ENCODE results near the gene LRRIQ1. TPM values are rescaled to one million over a fixed set of nuclear protein-coding genes. Genes with fewer than 3 reads are reported as not detected.

LRRIQ1 gene, protein sequence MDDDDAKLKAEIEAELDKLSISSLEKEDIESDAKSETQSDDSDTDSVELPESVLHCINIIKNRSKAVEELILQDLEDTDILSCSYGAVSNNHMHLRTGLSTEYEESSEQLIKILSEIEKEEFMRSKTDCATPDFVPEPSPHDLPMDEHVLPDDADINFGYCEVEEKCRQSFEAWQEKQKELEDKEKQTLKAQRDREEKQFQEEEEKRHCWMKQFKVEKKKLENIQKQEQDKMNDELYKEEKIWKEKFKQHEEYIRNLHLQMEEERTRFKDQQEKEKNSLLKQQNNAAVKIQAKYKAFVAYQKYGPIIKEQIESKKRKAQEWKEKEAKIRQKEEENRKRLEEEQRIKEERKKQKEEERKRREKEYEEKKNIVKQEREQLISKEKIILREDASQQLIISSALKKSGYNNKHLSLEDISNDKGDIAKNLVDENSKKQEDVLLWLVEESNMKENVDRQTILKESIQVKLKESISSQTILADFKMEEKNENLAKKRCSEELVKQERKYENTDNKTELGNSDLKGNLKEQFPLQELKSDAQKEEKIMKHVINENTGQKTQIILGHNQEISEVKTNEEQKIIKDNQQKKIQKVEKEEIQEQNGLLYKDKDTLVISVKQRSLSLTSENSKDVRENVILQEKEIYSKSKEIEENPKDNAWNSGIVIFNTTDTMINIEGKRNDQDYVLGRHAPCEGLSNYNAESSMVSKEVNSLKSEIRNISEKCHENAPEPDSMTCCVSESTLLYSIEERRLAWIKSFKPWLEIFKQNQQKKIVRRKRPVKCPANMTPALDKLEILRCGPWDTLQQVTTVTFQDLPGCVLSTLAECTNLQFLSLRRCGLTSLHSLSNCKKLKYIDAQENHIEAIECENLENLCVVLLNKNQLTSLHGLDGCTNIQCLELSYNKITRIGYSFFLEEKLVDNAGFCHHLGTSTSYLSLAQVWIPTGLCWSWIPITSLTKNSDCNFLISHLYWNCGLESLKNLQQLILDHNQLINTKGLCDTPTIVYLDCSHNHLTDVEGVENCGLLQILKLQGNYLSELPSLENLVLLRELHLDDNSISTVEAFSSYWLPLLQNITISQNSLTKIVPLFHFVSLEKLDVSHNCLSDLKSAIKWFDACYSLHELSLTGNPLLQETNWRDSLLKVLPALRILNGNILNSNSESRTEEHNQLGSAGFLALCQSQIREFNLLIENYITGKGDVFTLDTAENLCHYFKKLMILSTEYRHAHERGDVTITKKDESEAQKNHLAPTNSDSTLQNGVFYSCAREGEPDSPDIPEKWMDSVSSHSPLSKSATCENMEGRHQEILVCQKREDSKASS (N-terminal part only)
- total RNA-seq: not detected

DNA sequence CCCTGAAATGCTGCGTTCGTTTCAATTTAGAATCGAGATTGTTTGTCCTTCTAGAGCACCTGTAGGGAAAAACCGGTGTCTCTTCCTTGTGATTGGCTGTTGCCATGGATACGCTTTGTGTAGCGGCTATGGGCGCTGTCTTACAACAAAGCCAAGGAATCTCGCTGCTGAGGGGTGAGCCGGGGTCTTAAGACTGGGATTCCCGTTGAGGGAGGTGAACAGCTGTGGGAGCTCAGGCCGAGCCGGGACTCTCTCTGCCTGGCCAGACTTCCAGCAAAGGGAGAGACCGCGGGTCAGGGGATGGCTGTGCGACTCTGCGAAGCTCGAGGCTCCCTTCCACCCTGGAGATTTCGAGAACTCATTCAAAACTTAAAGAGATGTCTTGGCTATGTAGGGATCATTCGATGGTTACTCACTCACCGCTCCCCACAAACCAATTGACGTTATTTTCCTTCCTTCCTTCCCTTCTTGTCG lies at the start of gene LRRIQ1, which contains the start of gene TSPAN19:
LRRIQ1 (plus strand) TSS at position 118 of the 474 bp plus-strand sequence. CDS start 1,826 bp downstream, outside the sequence.
TSPAN19 (minus strand) TSS at position 44 of the 474 bp plus-strand sequence. CDS start 6,331 bp downstream, outside the sequence.
- Histone ChIP-seq H3K36me3 (ENCODE audit: control insufficient read depth in 3 of 3, insufficient read depth in 3 of 3, low read length in 3 of 3) (no peaks in the 10 kb centered on the region), H3K27ac (ENCODE audit: low read depth, low read length) (no peak within 1 kb of the TSS), H3K27me3 (ENCODE audit: control insufficient read depth in 3 of 3, insufficient read depth in 3 of 3, low read length in 3 of 3) (peaks cover 0 to 3% (median 0%) of the 10 kb centered on the region in 3 donors), H3K9ac (ENCODE audit: low read depth in 1 of 3, low read length in 3 of 3) (peak within 1 kb of the TSS; percentile 3 to 61 (median 32)), H3K9me3 (ENCODE audit: control insufficient read depth in 3 of 3, low read length in 3 of 3) (no peaks in the 10 kb centered on the region), H3K4me3 (ENCODE audit: low read length in 3 of 3) (peak within 1 kb of the TSS; percentile 79 to 82 (median 82)), H3K4me1 (ENCODE audit: control insufficient read depth in 3 of 3, insufficient read depth in 3 of 3, low read length in 3 of 3) (no peaks in the 10 kb centered on the region)

DNA sequence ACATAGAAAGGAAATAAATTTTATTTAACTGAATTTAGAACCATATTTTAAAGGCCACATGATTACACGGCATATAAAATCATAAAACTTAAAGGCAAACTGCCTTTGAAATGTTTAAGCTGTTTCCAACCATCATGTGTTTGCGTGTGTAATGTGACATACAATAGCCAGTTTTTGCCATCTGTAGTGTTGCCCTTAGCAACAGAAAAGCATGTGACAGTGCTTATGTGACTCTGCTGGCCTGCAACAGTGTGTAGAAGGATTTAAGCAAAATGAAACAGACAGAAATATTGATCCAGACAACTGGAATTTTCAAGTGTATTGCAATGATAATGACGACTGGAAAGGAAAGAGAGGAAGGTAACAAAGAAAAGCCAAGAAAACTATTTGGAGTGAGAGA lies 49.6 kb upstream of the LRRIQ1 start:
- no peak overlapping the region for H3K4me3 ChIP-seq (ENCODE audit: low read length in 3 of 3)
- H3K27ac ChIP-seq (ENCODE audit: low read depth, low read length): no peak overlapping the region
- no peaks in the 10 kb centered on the region for H3K4me1 ChIP-seq (ENCODE audit: control insufficient read depth in 3 of 3, insufficient read depth in 3 of 3, low read length in 3 of 3)
- H3K9ac ChIP-seq (ENCODE audit: low read depth in 1 of 3, low read length in 3 of 3): no peak overlapping the region
- no peaks in the 10 kb centered on the region for H3K9me3 ChIP-seq (ENCODE audit: control insufficient read depth in 3 of 3, low read length in 3 of 3)
- no peaks in the 10 kb centered on the region for H3K27me3 ChIP-seq (ENCODE audit: control insufficient read depth in 3 of 3, insufficient read depth in 3 of 3, low read length in 3 of 3)
- H3K36me3 ChIP-seq (ENCODE audit: control insufficient read depth in 3 of 3, insufficient read depth in 3 of 3, low read length in 3 of 3): no peaks in the 10 kb centered on the region

DNA sequence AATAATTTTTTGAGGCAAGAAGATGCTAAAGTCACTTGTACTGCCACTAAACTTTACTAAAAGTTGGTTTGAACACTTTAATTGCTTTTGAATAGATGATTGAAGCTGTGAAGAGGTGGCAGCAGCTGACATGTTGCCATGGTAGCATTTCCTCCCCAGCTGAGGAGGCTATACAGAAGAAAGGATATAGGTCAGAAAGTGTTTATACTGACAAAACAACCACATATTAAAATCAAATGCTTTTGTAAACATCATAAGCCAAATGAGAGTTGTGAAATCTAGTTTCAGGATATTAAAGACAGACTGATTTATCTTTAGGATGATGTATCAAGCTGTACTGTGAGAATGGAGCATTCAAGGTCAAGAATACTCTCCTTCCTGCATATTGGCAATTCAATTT lies 41.7 kb upstream of the LRRIQ1 start:
- Histone ChIP-seq H3K4me1 (ENCODE audit: control insufficient read depth in 3 of 3, insufficient read depth in 3 of 3, low read length in 3 of 3) (no peaks in the 10 kb centered on the region), H3K4me3 (ENCODE audit: low read length in 3 of 3) (no peak overlapping the region), H3K27me3 (ENCODE audit: control insufficient read depth in 3 of 3, insufficient read depth in 3 of 3, low read length in 3 of 3) (no peaks in the 10 kb centered on the region), H3K27ac (ENCODE audit: low read depth, low read length) (no peak overlapping the region), H3K9me3 (ENCODE audit: control insufficient read depth in 3 of 3, low read length in 3 of 3) (no peaks in the 10 kb centered on the region), H3K9ac (ENCODE audit: low read depth in 1 of 3, low read length in 3 of 3) (no peak overlapping the region), H3K36me3 (ENCODE audit: control insufficient read depth in 3 of 3, insufficient read depth in 3 of 3, low read length in 3 of 3) (no peaks in the 10 kb centered on the region)

- no peak overlapping the region for H3K4me3 ChIP-seq (ENCODE audit: low read length in 3 of 3)
- no peaks in the 10 kb centered on the region for H3K9me3 ChIP-seq (ENCODE audit: control insufficient read depth in 3 of 3, low read length in 3 of 3)
- no peak overlapping the region for H3K27ac ChIP-seq (ENCODE audit: low read depth, low read length)
- H3K27me3 ChIP-seq (ENCODE audit: control insufficient read depth in 3 of 3, insufficient read depth in 3 of 3, low read length in 3 of 3): no peaks in the 10 kb centered on the region
- no peaks in the 10 kb centered on the region for H3K36me3 ChIP-seq (ENCODE audit: control insufficient read depth in 3 of 3, insufficient read depth in 3 of 3, low read length in 3 of 3)
- H3K9ac ChIP-seq (ENCODE audit: low read depth in 1 of 3, low read length in 3 of 3): no peak overlapping the region
- no peaks in the 10 kb centered on the region for H3K4me1 ChIP-seq (ENCODE audit: control insufficient read depth in 3 of 3, insufficient read depth in 3 of 3, low read length in 3 of 3)
These were observed 40.5 kb upstream of the LRRIQ1 start for GRCh38 chr12:84995641-84996040.

DNA sequence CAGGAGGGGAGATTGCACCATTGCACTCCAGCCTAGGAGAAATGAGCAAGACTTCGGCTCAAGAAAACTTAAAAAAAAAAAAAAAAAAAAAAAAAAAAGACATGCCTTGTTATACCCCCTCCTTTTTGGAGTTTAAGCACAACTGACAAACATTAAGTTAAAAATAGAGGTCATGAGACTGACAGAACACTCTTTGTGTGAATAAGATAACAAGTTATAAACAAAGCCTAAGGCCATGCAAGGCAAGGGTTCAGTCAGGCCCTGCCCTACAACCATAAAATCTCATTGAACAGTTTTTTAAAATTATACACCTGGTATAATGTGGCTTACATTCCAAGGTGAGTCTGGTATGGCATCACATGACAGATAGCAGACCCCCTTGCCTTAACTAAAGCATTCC lies 39.4 kb upstream of the LRRIQ1 start:
- no peaks in the 10 kb centered on the region for H3K4me1 ChIP-seq (ENCODE audit: control insufficient read depth in 3 of 3, insufficient read depth in 3 of 3, low read length in 3 of 3)
- no peaks in the 10 kb centered on the region for H3K36me3 ChIP-seq (ENCODE audit: control insufficient read depth in 3 of 3, insufficient read depth in 3 of 3, low read length in 3 of 3)
- H3K9me3 ChIP-seq (ENCODE audit: control insufficient read depth in 3 of 3, low read length in 3 of 3): no peaks in the 10 kb centered on the region
- H3K27me3 ChIP-seq (ENCODE audit: control insufficient read depth in 3 of 3, insufficient read depth in 3 of 3, low read length in 3 of 3): no peaks in the 10 kb centered on the region
- H3K9ac ChIP-seq (ENCODE audit: low read depth in 1 of 3, low read length in 3 of 3): no peak overlapping the region
- no peak overlapping the region for H3K27ac ChIP-seq (ENCODE audit: low read depth, low read length)
- no peak overlapping the region for H3K4me3 ChIP-seq (ENCODE audit: low read length in 3 of 3)

DNA sequence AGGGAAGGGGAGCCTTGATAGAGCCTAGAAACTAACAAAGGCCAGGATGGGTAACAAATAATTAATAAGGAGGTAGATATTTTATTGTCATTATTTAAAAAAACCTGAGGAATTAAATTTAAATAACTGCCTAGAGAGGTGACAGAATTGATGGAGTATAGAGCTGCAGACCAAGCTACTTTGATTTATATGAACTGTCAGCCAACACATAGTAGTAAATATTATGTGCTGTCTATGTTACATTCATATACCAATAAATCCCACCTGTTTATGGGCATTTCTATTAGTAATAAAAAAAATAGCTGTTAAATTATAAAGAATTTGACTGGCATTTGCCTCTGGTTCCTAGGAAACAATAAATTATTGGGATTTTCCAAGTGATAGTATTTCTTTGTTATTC lies 37.8 kb upstream of the LRRIQ1 start:
- Histone ChIP-seq H3K27ac (ENCODE audit: low read depth, low read length) (no peak overlapping the region), H3K4me1 (ENCODE audit: control insufficient read depth in 3 of 3, insufficient read depth in 3 of 3, low read length in 3 of 3) (no peaks in the 10 kb centered on the region), H3K27me3 (ENCODE audit: control insufficient read depth in 3 of 3, insufficient read depth in 3 of 3, low read length in 3 of 3) (no peaks in the 10 kb centered on the region), H3K36me3 (ENCODE audit: control insufficient read depth in 3 of 3, insufficient read depth in 3 of 3, low read length in 3 of 3) (no peaks in the 10 kb centered on the region), H3K9me3 (ENCODE audit: control insufficient read depth in 3 of 3, low read length in 3 of 3) (no peaks in the 10 kb centered on the region), H3K9ac (ENCODE audit: low read depth in 1 of 3, low read length in 3 of 3) (no peak overlapping the region), H3K4me3 (ENCODE audit: low read length in 3 of 3) (no peak overlapping the region)

GRCh38 chr12:85000729-85001128 lies 35.4 kb upstream of the LRRIQ1 start:
- Histone ChIP-seq H3K4me1 (ENCODE audit: control insufficient read depth in 3 of 3, insufficient read depth in 3 of 3, low read length in 3 of 3) (no peaks in the 10 kb centered on the region), H3K27me3 (ENCODE audit: control insufficient read depth in 3 of 3, insufficient read depth in 3 of 3, low read length in 3 of 3) (no peaks in the 10 kb centered on the region), H3K36me3 (ENCODE audit: control insufficient read depth in 3 of 3, insufficient read depth in 3 of 3, low read length in 3 of 3) (no peaks in the 10 kb centered on the region), H3K9me3 (ENCODE audit: control insufficient read depth in 3 of 3, low read length in 3 of 3) (no peaks in the 10 kb centered on the region), H3K9ac (ENCODE audit: low read depth in 1 of 3, low read length in 3 of 3) (no peak overlapping the region), H3K4me3 (ENCODE audit: low read length in 3 of 3) (no peak overlapping the region), H3K27ac (ENCODE audit: low read depth, low read length) (no peak overlapping the region)

DNA sequence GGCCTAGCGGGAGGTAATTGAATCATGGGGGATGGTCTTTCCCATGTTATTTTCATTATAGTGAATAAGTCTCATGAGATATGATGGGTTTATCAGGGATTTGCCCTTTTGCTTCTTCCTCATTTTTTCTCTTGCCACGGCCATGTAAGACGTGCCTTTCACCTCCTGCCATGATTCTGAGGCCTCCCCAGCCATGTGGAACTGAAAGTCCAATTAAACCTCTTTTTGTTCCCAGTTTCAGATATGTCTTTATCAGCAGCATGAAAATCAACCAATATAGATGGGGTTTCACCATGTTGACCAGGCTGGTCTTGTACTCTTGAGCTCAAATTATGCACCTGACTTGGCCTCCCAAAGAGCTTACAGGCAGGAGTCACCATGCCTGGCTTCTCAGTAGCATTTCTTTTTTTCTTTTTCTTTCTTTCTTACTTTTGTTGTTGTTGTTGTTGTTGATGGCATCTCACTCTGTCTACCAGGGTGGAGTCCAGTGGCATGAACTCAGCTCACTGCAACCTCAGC lies 33.3 kb upstream of the LRRIQ1 start:
- Histone ChIP-seq H3K36me3 (ENCODE audit: control insufficient read depth in 3 of 3, insufficient read depth in 3 of 3, low read length in 3 of 3) (no peaks in the 10 kb centered on the region), H3K4me1 (ENCODE audit: control insufficient read depth in 3 of 3, insufficient read depth in 3 of 3, low read length in 3 of 3) (no peaks in the 10 kb centered on the region)

DNA sequence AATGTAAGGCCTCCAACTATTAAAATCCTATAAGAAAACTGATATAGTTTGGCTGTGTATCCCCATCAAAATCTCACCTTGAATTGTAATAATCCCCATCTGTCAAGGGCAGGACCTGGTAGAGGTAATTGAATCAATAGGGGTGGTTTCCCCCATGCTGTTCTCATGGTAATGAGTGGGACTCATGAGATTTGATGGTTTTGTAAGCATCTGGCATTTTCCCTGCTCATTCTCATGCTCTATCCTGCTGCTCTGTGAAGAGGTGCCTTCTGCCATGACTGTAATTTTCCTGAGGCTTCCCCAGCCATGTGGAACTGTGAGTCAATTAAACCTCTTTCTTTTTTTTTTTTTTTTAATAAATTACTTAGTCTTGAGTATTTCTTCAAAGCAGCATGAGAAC lies 31.9 kb upstream of the LRRIQ1 start:
- H3K4me1 ChIP-seq (ENCODE audit: control insufficient read depth in 3 of 3, insufficient read depth in 3 of 3, low read length in 3 of 3): no peaks in the 10 kb centered on the region
- H3K36me3 ChIP-seq (ENCODE audit: control insufficient read depth in 3 of 3, insufficient read depth in 3 of 3, low read length in 3 of 3): no peaks in the 10 kb centered on the region
- H3K9me3 ChIP-seq (ENCODE audit: control insufficient read depth in 3 of 3, low read length in 3 of 3): no peaks in the 10 kb centered on the region
- H3K27ac ChIP-seq (ENCODE audit: low read depth, low read length): no peak overlapping the region
- no peak overlapping the region for H3K9ac ChIP-seq (ENCODE audit: low read depth in 1 of 3, low read length in 3 of 3)
- no peaks in the 10 kb centered on the region for H3K27me3 ChIP-seq (ENCODE audit: control insufficient read depth in 3 of 3, insufficient read depth in 3 of 3, low read length in 3 of 3)
- H3K4me3 ChIP-seq (ENCODE audit: low read length in 3 of 3): no peak overlapping the region

More for the DNA sequence above, 33.3 kb upstream of the LRRIQ1 start:
- no peak overlapping the region for H3K4me3 ChIP-seq (ENCODE audit: low read length in 3 of 3)
- no peaks in the 10 kb centered on the region for H3K9me3 ChIP-seq (ENCODE audit: control insufficient read depth in 3 of 3, low read length in 3 of 3)
- no peak overlapping the region for H3K27ac ChIP-seq (ENCODE audit: low read depth, low read length)
- H3K27me3 ChIP-seq (ENCODE audit: control insufficient read depth in 3 of 3, insufficient read depth in 3 of 3, low read length in 3 of 3): no peaks in the 10 kb centered on the region
- no peak overlapping the region for H3K9ac ChIP-seq (ENCODE audit: low read depth in 1 of 3, low read length in 3 of 3)
